Endothelial cell of umbilical vein (primary cell): ENCODE measurements around the gene ZNG1F. TPM values are rescaled to one million over a fixed set of nuclear protein-coding genes. Genes with fewer than 3 reads are reported as not detected.
"Not testable (repeated sequence)": the region's sequence is repeated elsewhere in the genome, so short reads cannot be mapped to it uniquely, and the experiment has no call there.

ENCODE experiments used
- BruUV-seq: library from RNA; stranded (reverse); fragments of 400-500 nt; replicated peaks from 2 replicates; lab custom pipeline; 2021; lab: Mats Ljungman, UMichigan
- CTCF ChIA-PET: fragments of 300-600, 350-600 bp; sonication (Branson Sonifier 250); formaldehyde crosslinking; loops from one replicate; lab custom pipeline; 2021; ENCODE audit warnings: antibody characterized with exemption, inconsistent platforms; lab: Charles Lee
- POLR2A ChIA-PET: fragments of 300-600, 350-600 bp; sonication (Branson Sonifier 250); formaldehyde crosslinking; loops from one replicate; lab custom pipeline; 2021; ENCODE audit warnings: antibody characterized with exemption, inconsistent platforms; lab: Charles Lee
- DNase-seq: peaks from one replicate; pipeline ENCODE4 v3.0.0-alpha.2; 2011; ENCODE audit warnings: low read depth, low spot score
- FAIRE-seq: peaks from 2 replicates; lab custom pipeline; 2011; peaks lifted over from hg19 to GRCh38; lab: Jason Lieb, UNC
- H2AFZ ChIP-seq: 2 replicates; pipeline ENCODE4 v1.6.0; 2012; ENCODE audit warnings: low read depth, low read length, control low read depth, inconsistent platforms
- H3K27ac ChIP-seq: 2 replicates; pipeline ENCODE4 v1.5.1; 2011; ENCODE audit warnings: low read depth, mild to moderate bottlenecking, control low read depth, low read length, moderate library complexity; ENCODE audit not compliant: insufficient read depth
- H3K27me3 ChIP-seq, 2 experiments: 2 replicates each; pipeline versions ENCODE4 v1.6.0 to v1.6.1; 2011; ENCODE audit warnings: low read length in 2 of 2, mixed read lengths in 1 of 2; ENCODE audit not compliant: control insufficient read depth in 2 of 2, insufficient read depth in 2 of 2
- H3K36me3 ChIP-seq, 2 experiments: 2 replicates in 1 of 2; 3 replicates in 1 of 2; pipeline ENCODE4 v1.5.1; 2011; ENCODE audit warnings: low read length in 2 of 2, mild to moderate bottlenecking in 1 of 2, moderate library complexity in 1 of 2; ENCODE audit not compliant: control insufficient read depth in 2 of 2, insufficient read depth in 2 of 2; ENCODE audit errors: extremely low read depth in 1 of 2
- H3K4me1 ChIP-seq: 3 replicates; pipeline ENCODE4 v1.5.1; 2011; ENCODE audit warnings: mild to moderate bottlenecking, low read length; ENCODE audit not compliant: control insufficient read depth, insufficient read depth; ENCODE audit errors: extremely low read depth
- H3K4me2 ChIP-seq: 2 replicates; pipeline ENCODE4 v1.6.1; 2011; ENCODE audit warnings: low read length, control low read depth, mixed read lengths; ENCODE audit not compliant: insufficient read depth
- H3K4me3 ChIP-seq, 3 experiments: fragments of 200-600 bp in 1 of 3; sonication (generic), shearing (Covaris generic) in 1 of 3; replicated peaks in 1 of 3; 2 replicates each; pipeline ENCODE4 v1.5.1; 2011 to 2016; ENCODE audit warnings: control low read depth in 3 of 3, low read length in 3 of 3, mild to moderate bottlenecking in 2 of 3, inconsistent platforms in 1 of 3, low read depth in 1 of 3, moderate library complexity in 1 of 3; ENCODE audit not compliant: insufficient read depth in 1 of 3
- H3K79me2 ChIP-seq: 2 replicates; pipeline ENCODE4 v1.6.0; 2012; ENCODE audit warnings: low read length, inconsistent platforms; ENCODE audit not compliant: control insufficient read depth, insufficient read depth
- H3K9ac ChIP-seq: replicated peaks from 2 replicates; pipeline ENCODE3; 2011; ENCODE audit warnings: low read length, control low read depth; ENCODE audit not compliant: insufficient read depth; ENCODE audit errors: extremely low read depth
- H3K9me1 ChIP-seq: replicated peaks from 3 replicates; pipeline ENCODE4 v1.6.0; 2011; ENCODE audit warnings: mild to moderate bottlenecking, low read length; ENCODE audit not compliant: control insufficient read depth, insufficient read depth; ENCODE audit errors: extremely low read depth
- H3K9me3 ChIP-seq: replicated peaks from 2 replicates; pipeline ENCODE4 v1.5.1; 2012; ENCODE audit warnings: low read length, inconsistent platforms; ENCODE audit not compliant: control insufficient read depth, insufficient read depth
- H4K20me1 ChIP-seq: replicated peaks from 2 replicates; pipeline ENCODE3; 2011; ENCODE audit warnings: mild to moderate bottlenecking, low read length; ENCODE audit not compliant: control insufficient read depth, insufficient read depth; ENCODE audit errors: extremely low read depth
- dilution Hi-C: fragments of 300-500 bp; cut with MboI; formaldehyde crosslinking; loops from one replicate; pipeline ENCODE4 v1.15.0; 2019; ENCODE audit warnings: low sequenced_read_pairs; ENCODE audit not compliant: extremely low pct_ligation_motif_present
- intact Hi-C: fragments of 100-400 bp; cut with micrococcal nuclease; formaldehyde crosslinking; loops from one replicate; pipeline ENCODE4 v1.10.0; 2022
- polyA plus RNA-seq, 4 experiments: library from polyadenylated mRNA; depleted of rRNA in 3 of 4; stranded (reverse) in 3 of 4; unstranded in 1 of 4; fragments of >200 nt; gene quantifications; 2 replicates each; pipeline versions ENCODE4 v1.2.1 to v1.2.3, GENCODE V29; 2011 to 2012; ENCODE audit warnings: missing spikeins in 1 of 4
- total RNA-seq: library from RNA; stranded (reverse); gene quantifications from 2 replicates; pipeline ENCODE4 v1.2.3, GENCODE V29; 2021

Gene ZNG1F
- total and polyA plus RNA-seq, 2 donors (not counting 3 experiments of a cell fraction or from before 2014, with no cell fraction given), result 7.3 to 20.4 TPM

DNA sequence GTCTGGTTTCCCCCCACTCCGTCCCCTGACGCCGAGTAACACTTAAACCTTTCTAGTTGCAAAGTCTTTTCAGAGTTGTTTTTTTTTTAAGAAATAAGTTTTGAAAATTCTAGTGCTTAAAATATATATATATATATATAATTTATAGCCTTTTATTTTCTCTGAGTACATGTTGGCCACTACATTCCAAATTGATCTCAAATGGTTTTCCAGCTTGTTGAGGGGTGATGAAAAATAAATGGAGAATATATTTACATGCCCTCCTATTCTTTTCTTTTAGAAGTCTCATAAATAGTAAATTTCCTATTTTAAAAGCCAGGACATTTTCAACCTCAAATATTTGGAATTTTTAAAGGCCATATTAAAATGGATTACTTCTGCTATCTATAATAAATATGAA lies 63.2 kb downstream of the ZNG1F start:
- H3K9ac ChIP-seq, H4K20me1 ChIP-seq, DNase-seq, dilution Hi-C loops, H3K79me2 ChIP-seq, FAIRE-seq, H2AFZ ChIP-seq, BruUV-seq, intact Hi-C loops, H3K27me3 ChIP-seq, H3K4me1 ChIP-seq, POLR2A ChIA-PET, CTCF ChIA-PET, H3K9me1 ChIP-seq, H3K27ac ChIP-seq, H3K4me2 ChIP-seq, H3K9me3 ChIP-seq, H3K4me3 ChIP-seq, H3K36me3 ChIP-seq: not testable (repeated sequence)

DNA sequence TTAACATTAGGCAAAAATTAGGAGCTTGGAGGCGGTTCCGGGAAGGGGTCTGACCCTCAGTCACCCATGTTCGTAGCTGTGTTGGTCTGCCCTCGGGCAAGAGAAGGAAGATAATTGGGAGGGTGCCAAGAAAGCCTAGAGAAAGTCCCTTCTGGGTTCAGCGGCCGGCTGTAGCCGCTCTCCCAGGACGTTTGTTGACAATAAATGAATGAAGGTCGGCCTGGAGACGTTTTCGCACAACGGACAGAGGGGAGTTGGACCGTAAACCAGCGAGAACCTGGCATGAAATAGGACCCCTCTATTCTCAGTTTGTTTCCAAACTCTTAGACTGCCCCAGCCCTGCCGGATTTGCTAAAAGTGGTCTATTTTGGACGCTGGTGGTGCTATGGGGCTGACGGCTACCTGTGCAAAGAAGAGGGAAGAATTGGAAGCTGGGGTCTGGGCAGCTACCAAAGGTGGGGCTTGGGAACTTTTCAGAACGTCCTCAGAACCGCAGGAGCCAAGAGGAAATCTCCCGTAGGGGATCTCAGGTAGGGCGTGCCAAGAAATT lies 63.9 kb downstream of the ZNG1F start:
- BruUV-seq, FAIRE-seq, H4K20me1 ChIP-seq, H3K36me3 ChIP-seq, H3K9me3 ChIP-seq, H2AFZ ChIP-seq, DNase-seq, H3K27ac ChIP-seq, dilution Hi-C loops, H3K4me3 ChIP-seq, H3K9ac ChIP-seq, H3K9me1 ChIP-seq, H3K4me1 ChIP-seq, intact Hi-C loops, H3K79me2 ChIP-seq, H3K4me2 ChIP-seq, POLR2A ChIA-PET, H3K27me3 ChIP-seq, CTCF ChIA-PET: not testable (repeated sequence)

DNA sequence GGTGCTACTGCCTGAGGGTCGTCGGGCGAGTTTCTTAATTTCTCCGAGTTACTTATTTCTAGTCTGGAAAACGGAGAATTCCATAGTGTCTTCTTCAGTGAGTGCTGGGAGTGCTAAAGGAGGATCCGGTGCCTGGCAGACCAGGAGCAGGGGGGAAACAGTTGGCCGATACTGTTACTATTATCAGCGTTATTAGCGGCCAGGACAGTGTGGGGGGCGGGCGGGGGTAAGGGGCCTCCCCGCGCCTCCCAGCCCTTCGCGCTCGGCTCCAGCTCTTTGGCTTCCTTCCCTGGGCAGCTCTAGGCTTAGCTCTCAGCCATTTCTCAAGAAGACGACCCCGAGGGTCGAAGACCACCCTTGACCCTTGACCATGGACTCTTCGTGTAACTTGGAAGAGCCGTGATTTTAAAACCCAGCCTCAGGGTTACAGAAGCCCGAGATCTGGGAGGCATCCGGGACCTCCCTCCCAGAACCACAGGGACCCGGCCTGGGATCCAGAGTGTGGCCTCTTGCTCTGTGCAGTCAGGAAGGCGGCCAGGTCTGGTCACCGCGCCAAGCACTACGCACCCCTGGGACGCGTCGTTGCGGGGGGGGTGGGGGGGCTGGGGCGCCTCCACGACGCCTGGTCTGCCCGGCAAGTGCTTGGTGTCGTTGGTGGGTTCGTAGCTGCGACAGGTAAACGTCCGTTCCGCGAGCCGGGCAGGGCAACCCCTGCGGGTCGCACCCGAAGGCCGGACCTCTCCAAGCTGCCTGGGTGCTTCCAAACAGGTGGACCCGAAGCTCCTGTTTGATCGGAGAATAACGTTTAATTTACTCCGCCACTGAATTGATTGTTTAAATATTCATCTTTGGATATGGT lies 64.6 kb downstream of the ZNG1F start:
- H3K79me2 ChIP-seq, H3K9ac ChIP-seq, POLR2A ChIA-PET, H3K9me3 ChIP-seq, H3K36me3 ChIP-seq, H3K9me1 ChIP-seq, CTCF ChIA-PET, H3K27ac ChIP-seq, BruUV-seq, dilution Hi-C loops, DNase-seq, H3K4me2 ChIP-seq, FAIRE-seq, H2AFZ ChIP-seq, H3K4me1 ChIP-seq, H3K4me3 ChIP-seq, H3K27me3 ChIP-seq, intact Hi-C loops, H4K20me1 ChIP-seq: not testable (repeated sequence)

DNA sequence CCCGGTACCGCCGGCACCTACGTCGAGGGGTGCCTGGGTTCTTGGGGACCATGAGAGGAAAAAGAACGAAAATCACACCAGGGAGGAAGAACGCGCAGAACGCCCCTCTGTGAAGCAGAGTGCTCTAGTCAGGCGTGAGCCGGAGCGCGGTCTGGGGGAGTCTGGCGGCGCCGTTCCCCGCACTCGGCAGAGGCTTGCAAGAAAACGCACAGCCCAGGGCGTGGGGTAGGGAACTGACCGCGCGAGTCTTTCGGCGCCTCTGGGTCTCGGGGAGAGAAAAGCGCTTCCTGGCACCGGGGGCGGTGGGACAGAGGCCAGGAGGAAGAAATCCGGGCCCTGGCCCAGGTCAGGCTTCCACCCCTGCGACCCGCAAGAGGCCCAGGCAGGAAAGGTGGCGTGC lies 65.3 kb downstream of the ZNG1F start:
- BruUV-seq, DNase-seq, dilution Hi-C loops: not testable (repeated sequence)

More for the DNA sequence above, 65.3 kb downstream of the ZNG1F start:
- POLR2A ChIA-PET, H3K27ac ChIP-seq, H3K9me3 ChIP-seq, H3K27me3 ChIP-seq, H4K20me1 ChIP-seq, FAIRE-seq, CTCF ChIA-PET, H3K4me1 ChIP-seq, H3K79me2 ChIP-seq, H3K9me1 ChIP-seq, H3K9ac ChIP-seq, H3K36me3 ChIP-seq, intact Hi-C loops, H3K4me3 ChIP-seq, H3K4me2 ChIP-seq, H2AFZ ChIP-seq: not testable (repeated sequence)
